Measurements from ENCODE around the gene MEX3A.
"Not testable (repeated sequence)": the region's sequence is repeated elsewhere in the genome, so short reads cannot be mapped to it uniquely, and the experiment has no call there.

Gene MEX3A

DNA sequence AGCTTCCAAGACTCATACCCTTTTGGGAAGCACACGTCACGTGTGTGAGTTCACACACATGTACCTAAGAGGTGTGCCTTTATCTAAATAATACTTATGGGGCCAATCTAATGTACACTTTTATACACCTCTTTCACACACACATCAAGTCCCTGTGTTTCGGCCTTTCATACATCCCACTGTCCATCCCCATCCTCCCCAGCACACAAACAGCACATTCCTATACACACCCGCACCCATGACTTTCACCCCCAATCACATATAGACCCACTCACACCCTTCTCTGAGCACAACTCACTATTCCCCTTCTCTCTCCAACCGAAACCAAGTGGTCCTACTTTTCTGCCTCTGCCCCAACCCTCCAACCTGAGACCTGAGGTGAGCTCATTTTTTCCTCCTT, 3.5 kb downstream of the MEX3A start:
- DNase-seq, result no peak

DNA sequence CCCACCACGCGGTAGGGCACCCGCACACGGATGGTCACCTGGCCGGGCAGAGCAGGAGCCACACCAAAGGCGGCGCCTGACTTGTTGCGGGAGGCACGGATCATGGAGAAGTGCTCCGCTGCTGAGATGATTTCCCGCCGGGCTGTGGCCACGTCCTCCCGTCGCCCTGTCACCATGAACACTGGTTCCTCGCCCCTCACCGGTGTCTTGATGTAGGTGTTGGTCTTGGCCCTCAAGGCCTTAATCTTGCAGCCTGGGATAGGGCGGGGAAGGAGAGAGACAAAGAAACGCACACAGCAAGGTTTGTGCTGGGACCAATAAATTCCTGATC, 4.9 kb downstream of the MEX3A start:
- DNase-seq, result no peak

GRCh38 chr1:156076609-156077429, 5.4 kb downstream of the MEX3A start:
- DNase-seq, result no peak

GRCh38 chr1:156075775-156076204, 6.5 kb downstream of the MEX3A start:
- no peak for DNase-seq

GRCh38 chr1:156075162-156075561, 7.1 kb downstream of the MEX3A start:
- DNase-seq, result no peak

GRCh38 chr1:156074661-156075060, 7.6 kb downstream of the MEX3A start:
- no peak for DNase-seq

GRCh38 chr1:156073740-156074139, 8.5 kb downstream of the MEX3A start:
- no peak for DNase-seq

DNA sequence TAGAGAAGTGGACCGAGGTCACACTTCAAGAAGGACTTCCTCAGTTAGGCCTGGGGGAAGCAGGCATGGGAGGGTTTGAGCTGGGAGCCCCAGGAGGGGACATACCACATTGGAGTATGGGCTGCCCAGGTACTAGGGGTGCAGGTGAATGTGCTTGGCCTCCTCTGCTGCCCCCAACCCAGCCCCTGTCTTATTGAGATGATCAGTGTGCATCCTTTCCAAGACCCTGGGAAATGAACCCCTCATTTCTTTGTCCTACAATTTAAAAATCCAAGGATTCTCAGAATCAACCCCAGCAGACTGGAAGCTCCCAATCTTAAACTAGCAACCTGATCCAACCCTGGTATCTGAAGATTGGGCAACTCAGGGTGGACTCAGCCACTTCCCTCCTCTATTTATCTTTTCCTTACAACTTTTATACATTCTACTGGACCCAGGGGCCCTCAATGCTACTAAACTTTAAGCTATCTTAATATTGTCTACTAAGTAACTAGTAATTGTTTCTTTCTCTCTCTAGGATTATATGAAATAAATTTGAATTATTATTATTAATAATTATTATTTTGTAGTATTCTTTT, 9.1 kb downstream of the MEX3A start:
- DNase-seq, result no peak

DNA sequence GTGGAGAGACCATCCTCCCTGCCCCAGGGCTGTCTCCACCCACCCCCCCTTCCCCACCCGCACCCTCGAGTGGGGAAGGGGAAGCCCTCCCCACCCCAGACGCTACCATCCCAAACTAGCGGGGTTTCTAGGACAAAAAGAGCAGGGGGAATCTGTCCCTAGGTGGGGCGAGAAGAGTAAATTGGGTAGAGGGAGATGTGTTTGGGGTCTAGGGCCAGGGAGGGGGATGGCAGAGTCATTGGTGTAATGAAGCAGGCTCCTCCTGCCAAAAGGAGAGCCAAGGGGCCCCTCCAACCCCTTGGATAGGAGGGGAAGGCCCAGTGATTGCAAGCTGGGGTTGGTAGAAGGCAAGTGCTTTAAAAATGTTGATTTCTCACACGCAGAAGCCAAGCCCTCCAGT, 10.0 kb downstream of the MEX3A start:
- DNase-seq, result no peak

DNA sequence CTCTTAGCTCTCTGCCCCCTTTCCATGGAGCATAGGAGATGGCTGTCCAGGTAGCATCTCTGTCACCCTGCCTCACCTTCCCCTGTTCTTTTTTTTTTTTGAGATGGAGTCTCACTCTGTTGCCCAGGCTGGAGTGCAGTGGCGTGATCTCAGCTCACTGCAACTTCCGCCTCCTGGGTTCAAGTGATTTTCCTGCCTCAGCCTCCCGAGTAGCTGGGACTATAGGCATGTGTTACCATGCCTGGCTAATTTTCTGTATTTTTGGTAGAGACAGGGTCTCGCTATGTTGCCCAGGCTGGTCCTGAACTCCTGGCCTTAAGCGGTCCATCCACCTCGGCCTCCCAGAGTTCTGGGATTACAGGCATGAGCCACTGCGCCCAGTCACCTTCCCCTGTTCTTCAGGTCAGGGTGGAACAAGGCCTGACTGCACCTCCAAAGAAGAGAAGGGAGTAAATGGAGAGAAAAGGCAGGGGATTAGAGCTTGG, 10.9 kb downstream of the MEX3A start:
- not testable (repeated sequence) for DNase-seq

DNA sequence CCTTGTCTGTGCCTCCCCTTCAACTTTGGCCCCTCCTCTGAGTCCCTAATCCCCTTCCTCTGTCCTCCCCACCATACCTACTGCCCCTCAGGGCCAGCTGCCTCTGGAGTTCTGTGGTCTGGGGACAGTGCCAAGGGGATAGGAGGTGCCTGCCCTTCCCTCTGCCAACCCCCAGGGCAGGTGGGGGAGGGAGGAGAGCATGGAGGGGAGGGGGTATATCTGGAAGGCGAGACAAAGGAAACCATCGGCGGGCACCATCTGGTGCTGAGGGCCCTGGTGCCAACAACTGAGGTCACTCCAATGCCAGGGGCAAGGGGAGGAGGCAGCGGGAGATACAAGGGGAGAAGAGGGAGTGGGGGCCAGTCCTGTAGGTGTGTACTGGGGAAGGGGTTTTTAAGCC, 11.7 kb downstream of the MEX3A start:
- no peak for DNase-seq

GRCh38 chr1:156069490-156070455, 12.5 kb downstream of the MEX3A start:
- DNase-seq, result no peak

DNA sequence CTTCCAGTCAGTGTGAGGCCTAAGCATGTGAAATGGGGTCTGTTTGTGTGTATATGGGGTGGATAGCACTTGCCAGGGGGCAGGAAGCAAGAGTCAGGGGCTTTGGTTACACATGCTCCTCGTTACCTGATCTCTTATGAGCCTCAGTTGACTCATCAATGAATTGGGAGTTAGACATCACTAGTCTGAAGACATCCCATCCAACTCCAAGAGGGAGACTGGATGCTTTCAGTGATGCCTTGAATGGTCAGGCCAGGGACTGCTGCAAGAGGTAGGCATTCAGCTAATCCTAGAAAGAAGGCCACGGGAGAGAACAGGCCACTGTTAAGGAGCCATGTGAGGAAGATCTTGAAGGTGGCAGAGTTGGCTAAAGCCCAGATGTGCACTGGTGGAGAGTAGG, 15.0 kb downstream of the MEX3A start:
- DNase-seq, result no peak

GRCh38 chr1:156065871-156066270, 16.4 kb downstream of the MEX3A start:
- DNase-seq, result no peak

DNA sequence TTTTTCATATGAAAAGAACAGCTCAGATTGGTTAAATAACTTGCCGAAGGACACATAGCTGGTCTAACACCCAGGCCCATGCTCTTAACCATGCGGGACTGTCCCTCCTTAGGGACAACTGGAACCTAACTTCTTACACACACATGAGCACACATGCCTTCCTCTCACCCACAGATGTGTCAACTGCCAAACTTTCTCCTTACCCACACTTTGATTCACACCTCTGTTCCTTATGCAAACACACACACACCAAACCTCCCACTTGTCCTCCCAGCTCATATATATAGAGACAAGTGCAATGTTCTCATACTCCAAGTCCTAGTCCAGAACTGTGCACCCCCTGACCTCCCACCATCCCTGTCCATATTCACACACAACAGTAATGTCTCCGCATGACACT, 17.1 kb downstream of the MEX3A start:
- DNase-seq, result no peak

DNA sequence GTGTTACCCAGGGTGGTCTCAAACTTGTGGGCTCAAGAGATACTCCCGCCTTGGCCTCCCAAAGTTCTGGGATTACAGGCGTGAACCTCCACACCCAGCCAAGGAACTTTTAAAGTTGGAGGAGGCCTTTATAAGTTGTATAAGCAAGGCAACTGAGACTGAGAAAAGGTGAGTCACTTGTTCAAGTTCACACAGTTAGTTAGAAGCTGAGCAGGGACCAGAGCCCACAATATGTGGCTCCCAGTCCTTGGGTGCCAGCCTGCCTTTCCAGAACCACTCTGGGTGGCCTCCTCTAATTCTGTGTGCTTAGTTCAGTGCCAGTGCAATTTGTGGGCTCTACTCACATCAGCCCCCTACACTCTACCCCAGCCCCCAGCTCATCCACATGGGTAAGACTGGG, 17.6 kb downstream of the MEX3A start:
- DNase-seq, result no peak

DNA sequence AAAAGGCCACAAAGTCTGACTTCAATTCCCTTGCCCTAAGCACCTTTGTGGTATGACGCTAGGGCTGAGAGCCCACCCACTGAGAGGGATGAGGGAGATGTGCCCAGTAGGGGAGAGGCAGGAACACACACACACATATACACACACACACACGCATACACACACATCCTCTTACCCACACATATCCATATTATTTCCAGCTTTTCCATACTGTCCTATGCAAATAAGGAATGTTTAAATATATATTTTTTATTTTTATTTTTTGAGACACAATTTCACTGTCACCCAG, 18.3 kb downstream of the MEX3A start:
- no peak for DNase-seq

DNA sequence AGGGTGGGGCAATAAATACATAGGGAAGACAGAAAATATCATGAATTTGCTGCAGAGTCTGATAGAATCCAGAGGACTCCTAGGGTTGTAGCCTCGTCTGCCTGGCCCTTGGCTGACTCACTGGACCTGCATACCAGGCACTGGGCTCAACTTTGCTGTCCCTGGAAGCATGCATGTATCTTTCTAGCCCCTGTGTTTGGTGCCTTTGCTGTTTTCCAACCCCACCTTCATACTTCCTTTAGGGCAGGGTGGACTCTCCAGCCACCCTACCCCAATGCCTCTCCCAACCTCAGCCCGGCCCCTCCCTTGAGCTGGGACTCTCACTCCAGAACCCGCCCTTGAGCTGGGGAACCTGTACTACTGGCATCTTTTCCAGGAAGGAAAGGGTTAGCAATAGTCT, 20.1 kb downstream of the MEX3A start:
- peak; percentile 34 for DNase-seq

- no peak for DNase-seq
These were observed 21.2 kb downstream of the MEX3A start, which contains the start of gene RAB25 for GRCh38 chr1:156060937-156061636. Gene RAB25, plus strand, starts transcription at chr1:156061160. Its CDS starts 241 bp downstream, at chr1:156061401.

DNA sequence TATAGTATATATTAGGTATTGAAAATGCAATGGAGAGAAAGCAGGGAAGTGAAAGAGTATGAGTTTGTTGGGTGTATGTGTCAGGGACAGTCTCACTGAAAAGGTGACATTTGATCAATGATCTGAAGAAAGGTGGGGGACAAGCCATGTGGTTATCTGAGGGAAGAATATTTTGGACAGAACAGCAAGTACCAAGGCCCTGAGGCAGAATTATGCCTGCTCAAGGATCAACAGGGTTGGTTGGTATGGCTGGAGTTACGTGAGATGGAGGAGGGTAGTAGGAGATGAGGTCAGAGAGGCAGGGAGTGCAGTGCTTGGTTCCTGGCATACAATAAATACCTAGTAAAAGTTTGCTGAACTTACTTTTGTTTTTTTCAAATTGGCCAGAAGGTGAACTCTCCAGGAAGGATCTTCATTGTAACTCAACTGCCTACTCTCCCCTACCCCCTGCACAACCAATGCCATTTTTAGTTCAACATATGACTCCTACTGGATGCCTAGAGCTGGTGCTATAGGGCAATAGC, 25.9 kb downstream of the MEX3A start:
- no peak for DNase-seq

DNA sequence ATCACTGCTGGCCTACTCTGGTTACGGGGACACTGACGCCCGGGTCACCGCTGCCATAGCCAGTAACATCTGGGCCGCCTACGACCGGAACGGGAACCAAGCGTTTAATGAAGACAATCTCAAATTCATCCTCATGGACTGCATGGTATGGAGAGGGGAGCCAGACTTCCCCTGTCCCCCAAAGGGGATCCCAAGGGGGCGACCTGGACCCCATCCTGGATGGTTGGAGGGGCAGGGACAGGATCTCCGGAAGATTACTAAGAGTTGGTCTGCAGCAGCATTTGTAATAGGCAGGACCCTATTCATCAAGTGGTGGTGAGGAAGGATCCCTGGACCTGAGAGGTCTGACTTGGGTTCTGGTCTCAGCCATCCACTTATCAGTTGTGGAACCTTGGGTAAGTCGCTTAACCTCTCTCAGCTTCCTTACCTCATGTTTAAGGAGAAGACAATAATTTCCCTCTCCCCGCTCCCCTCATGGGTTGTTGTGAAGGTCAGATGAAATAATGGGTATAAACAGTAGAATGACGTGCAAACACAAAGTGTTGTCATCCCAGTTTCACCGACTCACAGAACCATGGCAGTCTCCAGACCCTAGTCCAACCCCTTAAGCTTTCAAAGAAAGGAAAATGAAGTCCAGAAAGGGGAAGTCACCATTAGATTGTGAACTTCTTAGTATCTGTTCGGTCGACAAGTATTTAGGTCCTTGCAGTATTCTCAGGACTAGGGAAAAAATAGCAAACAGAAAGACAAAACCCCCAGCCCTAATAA, 26.8 kb downstream of the MEX3A start:
- no peak for DNase-seq

Measured in fibroblast of skin of back (primary cell).